GM12892 (cell line): Measurements from ENCODE around the gene MORC1.

Experiments used
- POLR2A ChIP-seq: IDR thresholded peaks from 2 replicates; pipeline ENCODE4 v1.6.1; 2011; ENCODE audit warnings: low read depth, low read length, control low read depth
- POLR2AphosphoS5 ChIP-seq: IDR thresholded peaks from 2 replicates; pipeline ENCODE4 v1.6.1; 2011; ENCODE audit warnings: low read depth, low read length, control low read depth
- TAF1 ChIP-seq: IDR thresholded peaks from 2 replicates; pipeline ENCODE4 v1.6.1; 2011; ENCODE audit warnings: low read depth, mild to moderate bottlenecking, control low read depth, low read length, borderline replicate concordance

- TF ChIP-seq POLR2AphosphoS5 (no peak), POLR2A (no peak), TAF1 (no peak)
These were observed 3.2 kb downstream of the MORC1 start for GRCh38 chr3:109114746-109115145.
